Endothelial cell of umbilical vein (primary cell): ENCODE results near the gene SMAD3. TPM values are rescaled to one million over a fixed set of nuclear protein-coding genes. Genes with fewer than 3 reads are reported as not detected.

Source experiments
- BruUV-seq: library from RNA; stranded (reverse); fragments of 400-500 nt; replicated peaks from 2 replicates; lab custom pipeline; 2021; lab: Mats Ljungman, UMichigan
- CTCF ChIA-PET: fragments of 300-600, 350-600 bp; sonication (Branson Sonifier 250); formaldehyde crosslinking; loops from one replicate; lab custom pipeline; 2021; ENCODE audit warnings: antibody characterized with exemption, inconsistent platforms; lab: Charles Lee
- POLR2A ChIA-PET: fragments of 300-600, 350-600 bp; sonication (Branson Sonifier 250); formaldehyde crosslinking; loops from one replicate; lab custom pipeline; 2021; ENCODE audit warnings: antibody characterized with exemption, inconsistent platforms; lab: Charles Lee
- DNase-seq: peaks from one replicate; pipeline ENCODE4 v3.0.0-alpha.2; 2011; ENCODE audit warnings: low read depth, low spot score
- FAIRE-seq: peaks from 2 replicates; lab custom pipeline; 2011; peaks lifted over from hg19 to GRCh38; lab: Jason Lieb, UNC
- H2AFZ ChIP-seq: 2 replicates; pipeline ENCODE4 v1.6.0; 2012; ENCODE audit warnings: low read depth, low read length, control low read depth, inconsistent platforms
- H3K27ac ChIP-seq: 2 replicates; pipeline ENCODE4 v1.5.1; 2011; ENCODE audit warnings: low read depth, mild to moderate bottlenecking, control low read depth, low read length, moderate library complexity; ENCODE audit not compliant: insufficient read depth
- H3K27me3 ChIP-seq, 2 experiments: 2 replicates each; pipeline versions ENCODE4 v1.6.0 to v1.6.1; 2011; ENCODE audit warnings: low read length in 2 of 2, mixed read lengths in 1 of 2; ENCODE audit not compliant: control insufficient read depth in 2 of 2, insufficient read depth in 2 of 2
- H3K36me3 ChIP-seq, 2 experiments: 2 replicates in 1 of 2; 3 replicates in 1 of 2; pipeline ENCODE4 v1.5.1; 2011; ENCODE audit warnings: low read length in 2 of 2, mild to moderate bottlenecking in 1 of 2, moderate library complexity in 1 of 2; ENCODE audit not compliant: control insufficient read depth in 2 of 2, insufficient read depth in 2 of 2; ENCODE audit errors: extremely low read depth in 1 of 2
- H3K4me1 ChIP-seq: 3 replicates; pipeline ENCODE4 v1.5.1; 2011; ENCODE audit warnings: mild to moderate bottlenecking, low read length; ENCODE audit not compliant: control insufficient read depth, insufficient read depth; ENCODE audit errors: extremely low read depth
- H3K4me2 ChIP-seq: 2 replicates; pipeline ENCODE4 v1.6.1; 2011; ENCODE audit warnings: low read length, control low read depth, mixed read lengths; ENCODE audit not compliant: insufficient read depth
- H3K4me3 ChIP-seq, 3 experiments: fragments of 200-600 bp in 1 of 3; sonication (generic), shearing (Covaris generic) in 1 of 3; replicated peaks in 1 of 3; 2 replicates each; pipeline ENCODE4 v1.5.1; 2011 to 2016; ENCODE audit warnings: control low read depth in 3 of 3, low read length in 3 of 3, mild to moderate bottlenecking in 2 of 3, inconsistent platforms in 1 of 3, low read depth in 1 of 3, moderate library complexity in 1 of 3; ENCODE audit not compliant: insufficient read depth in 1 of 3
- H3K79me2 ChIP-seq: 2 replicates; pipeline ENCODE4 v1.6.0; 2012; ENCODE audit warnings: low read length, inconsistent platforms; ENCODE audit not compliant: control insufficient read depth, insufficient read depth
- H3K9ac ChIP-seq: replicated peaks from 2 replicates; pipeline ENCODE3; 2011; ENCODE audit warnings: low read length, control low read depth; ENCODE audit not compliant: insufficient read depth; ENCODE audit errors: extremely low read depth
- H3K9me1 ChIP-seq: replicated peaks from 3 replicates; pipeline ENCODE4 v1.6.0; 2011; ENCODE audit warnings: mild to moderate bottlenecking, low read length; ENCODE audit not compliant: control insufficient read depth, insufficient read depth; ENCODE audit errors: extremely low read depth
- H3K9me3 ChIP-seq: replicated peaks from 2 replicates; pipeline ENCODE4 v1.5.1; 2012; ENCODE audit warnings: low read length, inconsistent platforms; ENCODE audit not compliant: control insufficient read depth, insufficient read depth
- H4K20me1 ChIP-seq: replicated peaks from 2 replicates; pipeline ENCODE3; 2011; ENCODE audit warnings: mild to moderate bottlenecking, low read length; ENCODE audit not compliant: control insufficient read depth, insufficient read depth; ENCODE audit errors: extremely low read depth
- CTCF ChIP-seq, 2 donors: IDR thresholded peaks; 1 replicate in 1 of 2; 2 replicates in 1 of 2; pipeline ENCODE4 v1.5.1; 2011; ENCODE audit warnings: low read length in 2 of 2, mild to moderate bottlenecking in 2 of 2, moderate library complexity in 2 of 2, control low read depth in 1 of 2, inconsistent platforms in 1 of 2, low read depth in 1 of 2; ENCODE audit not compliant: insufficient read depth in 1 of 2; ENCODE audit errors: extremely low read depth in 1 of 2
- EZH2 ChIP-seq: IDR thresholded peaks from 2 replicates; pipeline ENCODE4 v1.6.1; 2012; ENCODE audit warnings: borderline replicate concordance, low read depth, mild to moderate bottlenecking, moderate library complexity, low read length, inconsistent platforms; ENCODE audit not compliant: severe bottlenecking
- FOS ChIP-seq: IDR thresholded peaks from 2 replicates; pipeline ENCODE4 v1.6.1; 2011; ENCODE audit warnings: mild to moderate bottlenecking, low read length, moderate library complexity, borderline replicate concordance; ENCODE audit not compliant: insufficient read depth
- GATA2 ChIP-seq: IDR thresholded peaks from 2 replicates; pipeline ENCODE4 v1.7.0; 2011; ENCODE audit warnings: low read depth, mild to moderate bottlenecking, moderate library complexity, mixed read lengths, low read length; ENCODE audit not compliant: insufficient read length, insufficient read depth
- JUN ChIP-seq: IDR thresholded peaks from 2 replicates; pipeline ENCODE4 v1.6.1; 2011; ENCODE audit warnings: borderline replicate concordance, low read depth; ENCODE audit not compliant: insufficient read length, insufficient read depth
- MAX ChIP-seq: IDR thresholded peaks from 2 replicates; pipeline ENCODE4 v1.6.1; 2011; ENCODE audit not compliant: insufficient read depth, insufficient read length
- MYC ChIP-seq: IDR thresholded peaks from one replicate; pipeline ENCODE4 v1.6.1; 2011; ENCODE audit warnings: mild to moderate bottlenecking, low read depth, low read length
- POLR2A ChIP-seq: IDR thresholded peaks from 2 replicates; pipeline ENCODE4 v1.6.1; 2012; ENCODE audit warnings: low read depth, mild to moderate bottlenecking, control low read depth, low read length
- POLR2AphosphoS5 ChIP-seq: IDR thresholded peaks from 2 replicates; pipeline ENCODE4 v1.6.1; 2012; ENCODE audit warnings: low read depth, mild to moderate bottlenecking, control low read depth, low read length, moderate library complexity; ENCODE audit not compliant: insufficient read depth
- dilution Hi-C: fragments of 300-500 bp; cut with MboI; formaldehyde crosslinking; loops from one replicate; pipeline ENCODE4 v1.15.0; 2019; ENCODE audit warnings: low sequenced_read_pairs; ENCODE audit not compliant: extremely low pct_ligation_motif_present
- intact Hi-C: fragments of 100-400 bp; cut with micrococcal nuclease; formaldehyde crosslinking; loops from one replicate; pipeline ENCODE4 v1.10.0; 2022
- polyA plus RNA-seq, 4 experiments: library from polyadenylated mRNA; depleted of rRNA in 3 of 4; stranded (reverse) in 3 of 4; unstranded in 1 of 4; fragments of >200 nt; gene quantifications; 2 replicates each; pipeline versions ENCODE4 v1.2.1 to v1.2.3, GENCODE V29; 2011 to 2012; ENCODE audit warnings: missing spikeins in 1 of 4
- total RNA-seq: library from RNA; stranded (reverse); gene quantifications from 2 replicates; pipeline ENCODE4 v1.2.3, GENCODE V29; 2021

The SMAD3 gene
- total and polyA plus RNA-seq, 2 donors (not counting 3 experiments of a cell fraction or from before 2014, with no cell fraction given) = 56.4 to 88.2 TPM

GRCh38 chr15:67190326-67190725 lies 124.9 kb downstream of the SMAD3 start:
- intact Hi-C loops = no loop called here
- H3K27ac ChIP-seq = no peak overlapping the region
- CTCF ChIA-PET = no interaction called here
- H4K20me1 ChIP-seq = no peaks in the 10 kb centered on the region
- no peak overlapping the region for H2AFZ ChIP-seq
- POLR2A ChIA-PET = no interaction called here
- no TSS peak for BruUV-seq
- no peak for FAIRE-seq
- no peak overlapping the region for H3K4me3 ChIP-seq
- no peak overlapping the region for H3K4me2 ChIP-seq
- H3K79me2 ChIP-seq = no peaks in the 10 kb centered on the region
- dilution Hi-C loops = no loop called here
- no peaks in the 10 kb centered on the region for H3K4me1 ChIP-seq
- H3K9me3 ChIP-seq = no peaks in the 10 kb centered on the region
- TF ChIP-seq MAX (no peak), EZH2 (no peak), JUN (no peak), MYC (no peak), CTCF (IDR thresholded peaks at IDR 0.05; ENCODE audit: extremely low read depth in 1 of 2, insufficient read depth in 1 of 2, low read depth in 1 of 2, low read length in 2 of 2) (no peak), POLR2A (no peak), POLR2AphosphoS5 (no peak), GATA2 (no peak), FOS (no peak)
- no peaks in the 10 kb centered on the region for H3K27me3 ChIP-seq
- DNase-seq = no peak
- no peak overlapping the region for H3K9ac ChIP-seq
- peaks cover 38 to 45% of the 10 kb centered on the region in 2 experiments for H3K36me3 ChIP-seq
- H3K9me1 ChIP-seq = no peaks in the 10 kb centered on the region
